ENCODE measurements around the gene ANP32A. TPM values are rescaled to one million over a fixed set of nuclear protein-coding genes. Genes with fewer than 3 reads are reported as not detected.

ANP32A gene
- total RNA-seq, 1 donor from 2014 or later = 333 TPM

DNA sequence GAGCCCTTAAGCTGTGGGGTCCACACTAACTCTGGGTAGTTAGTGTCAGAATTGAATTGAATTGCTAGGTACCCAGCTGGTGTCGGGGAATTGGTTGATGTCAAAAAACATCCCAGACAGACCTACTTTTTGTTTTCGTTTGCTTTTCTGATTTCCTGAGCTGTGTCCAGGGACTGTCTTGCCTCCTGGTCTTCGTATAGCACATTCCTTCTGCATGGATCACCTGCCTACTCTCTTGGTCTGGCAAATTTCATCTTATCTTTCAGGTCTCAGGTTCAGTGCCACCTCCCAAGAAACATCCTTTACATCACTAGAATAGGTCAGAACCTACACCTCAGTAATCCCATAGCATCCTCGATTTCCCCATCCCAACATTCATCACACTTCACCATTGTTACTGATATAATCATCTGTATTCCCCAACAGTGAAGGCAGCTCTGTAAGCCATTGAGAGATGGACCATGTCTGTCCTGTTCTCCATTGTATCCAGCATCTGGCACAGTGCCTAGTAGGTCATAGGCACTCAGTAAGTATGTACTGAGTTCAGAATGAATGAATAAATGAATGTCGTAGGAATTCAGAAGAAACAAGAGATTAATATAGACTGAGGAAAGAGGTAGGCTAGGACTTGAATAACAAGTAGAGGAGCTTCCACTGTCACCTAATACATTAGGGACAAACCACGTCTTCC lies 81.2 kb downstream of the ANP32A start:
- H3K4me3 ChIP-seq = no peak overlapping the region
- H3K4me2 ChIP-seq = no peak overlapping the region
- TF ChIP-seq EZH2 (IDR thresholded peaks at IDR 0.05) (no peak), EZH2phosphoT487 (IDR thresholded peaks at IDR 0.05) (no peak)
- TF ChIP-seq, protein P1, sequence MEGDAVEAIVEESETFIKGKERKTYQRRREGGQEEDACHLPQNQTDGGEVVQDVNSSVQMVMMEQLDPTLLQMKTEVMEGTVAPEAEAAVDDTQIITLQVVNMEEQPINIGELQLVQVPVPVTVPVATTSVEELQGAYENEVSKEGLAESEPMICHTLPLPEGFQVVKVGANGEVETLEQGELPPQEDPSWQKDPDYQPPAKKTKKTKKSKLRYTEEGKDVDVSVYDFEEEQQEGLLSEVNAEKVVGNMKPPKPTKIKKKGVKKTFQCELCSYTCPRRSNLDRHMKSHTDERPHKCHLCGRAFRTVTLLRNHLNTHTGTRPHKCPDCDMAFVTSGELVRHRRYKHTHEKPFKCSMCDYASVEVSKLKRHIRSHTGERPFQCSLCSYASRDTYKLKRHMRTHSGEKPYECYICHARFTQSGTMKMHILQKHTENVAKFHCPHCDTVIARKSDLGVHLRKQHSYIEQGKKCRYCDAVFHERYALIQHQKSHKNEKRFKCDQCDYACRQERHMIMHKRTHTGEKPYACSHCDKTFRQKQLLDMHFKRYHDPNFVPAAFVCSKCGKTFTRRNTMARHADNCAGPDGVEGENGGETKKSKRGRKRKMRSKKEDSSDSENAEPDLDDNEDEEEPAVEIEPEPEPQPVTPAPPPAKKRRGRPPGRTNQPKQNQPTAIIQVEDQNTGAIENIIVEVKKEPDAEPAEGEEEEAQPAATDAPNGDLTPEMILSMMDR (IDR thresholded peaks at IDR 0.05) = no peak
- H3K27ac Mint-ChIP-seq = no peak overlapping the region
- no peak overlapping the region for H2AFZ ChIP-seq (replicated peaks)
- no peaks in the 10 kb centered on the region for H3K36me3 Mint-ChIP-seq
- H4K20me1 ChIP-seq (ENCODE audit: low read depth) = no peaks in the 10 kb centered on the region
- DNase-seq (ENCODE audit: low spot score) = no peak
- no peak overlapping the region for H3K27ac ChIP-seq
- no peaks in the 10 kb centered on the region for H3K27me3 ChIP-seq
- no peaks in the 10 kb centered on the region for H3K9me3 ChIP-seq (ENCODE audit: low read depth)
- H3K9ac ChIP-seq = no peak overlapping the region
- no peaks in the 10 kb centered on the region for H3K4me1 Mint-ChIP-seq
- no peaks in the 10 kb centered on the region for H3K36me3 ChIP-seq
- no peaks in the 10 kb centered on the region for H3K9me3 Mint-ChIP-seq
- no peaks in the 10 kb centered on the region for H3K4me1 ChIP-seq
- no peak overlapping the region for H3K4me3 Mint-ChIP-seq
- H3F3A ChIP-seq (ENCODE audit: low read depth) = no peaks in the 10 kb centered on the region
- H3K27me3 Mint-ChIP-seq (ENCODE audit: insufficient read depth, low read depth) = peaks cover 7% of the 10 kb centered on the region
- no peaks in the 10 kb centered on the region for H3K79me2 ChIP-seq (ENCODE audit: low read depth)

DNA sequence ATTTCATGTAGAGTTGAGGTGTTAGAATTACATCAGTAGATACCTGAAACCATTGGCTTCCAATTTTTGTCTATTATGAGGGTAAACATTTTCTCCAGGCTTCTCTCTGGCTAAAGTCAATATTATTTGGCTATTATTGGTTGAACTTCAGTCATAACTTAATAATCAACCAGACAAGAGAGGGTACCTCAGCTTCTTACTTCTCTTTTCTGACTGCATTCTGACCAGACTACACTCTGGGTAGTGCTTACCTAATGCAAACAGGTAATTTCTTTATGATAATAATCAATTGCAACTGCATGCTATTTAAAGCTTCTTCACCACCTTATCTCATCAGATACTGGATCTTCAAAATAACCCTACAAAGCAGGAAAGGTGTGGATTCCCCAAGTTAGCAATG lies 85.1 kb downstream of the ANP32A start:
- H3K4me1 Mint-ChIP-seq = peaks cover 3% of the 10 kb centered on the region
- Histone ChIP-seq H3K4me2 (no peak overlapping the region), H3K9ac (no peak overlapping the region), H3K9me3 (ENCODE audit: low read depth) (no peaks in the 10 kb centered on the region), H3K4me3 (no peak overlapping the region), H3K79me2 (ENCODE audit: low read depth) (no peaks in the 10 kb centered on the region), H3K36me3 (no peaks in the 10 kb centered on the region), H3K27ac (no peak overlapping the region), H4K20me1 (ENCODE audit: low read depth) (no peaks in the 10 kb centered on the region), H3K27me3 (no peaks in the 10 kb centered on the region), H2AFZ (replicated peaks) (no peak overlapping the region), H3F3A (ENCODE audit: low read depth) (no peaks in the 10 kb centered on the region), H3K4me1 (peaks cover 1% of the 10 kb centered on the region)
- H3K27ac Mint-ChIP-seq = no peak overlapping the region
- no peaks in the 10 kb centered on the region for H3K9me3 Mint-ChIP-seq
- H3K27me3 Mint-ChIP-seq (ENCODE audit: insufficient read depth, low read depth) = peaks cover 7% of the 10 kb centered on the region
- H3K4me3 Mint-ChIP-seq = no peak overlapping the region
- no peaks in the 10 kb centered on the region for H3K36me3 Mint-ChIP-seq
- DNase-seq (ENCODE audit: low spot score) = no peak
- TF ChIP-seq, protein P1 (IDR thresholded peaks at IDR 0.05) = no peak
- TF ChIP-seq EZH2 (IDR thresholded peaks at IDR 0.05) = no peak
- no peak for TF ChIP-seq EZH2phosphoT487 (IDR thresholded peaks at IDR 0.05)

- Histone ChIP-seq H3K36me3 (no peaks in the 10 kb centered on the region), H4K20me1 (ENCODE audit: low read depth) (no peaks in the 10 kb centered on the region), H3K79me2 (ENCODE audit: low read depth) (no peaks in the 10 kb centered on the region), H3K4me2 (no peak overlapping the region), H3K4me3 (no peak overlapping the region), H3K27me3 (no peaks in the 10 kb centered on the region), H3K27ac (no peak overlapping the region), H3F3A (ENCODE audit: low read depth) (no peaks in the 10 kb centered on the region), H3K9ac (no peak overlapping the region), H3K9me3 (ENCODE audit: low read depth) (no peaks in the 10 kb centered on the region), H2AFZ (replicated peaks) (no peak overlapping the region), H3K4me1 (peaks cover 2% of the 10 kb centered on the region)
- Mint-ChIP-seq H3K27ac (no peak overlapping the region), H3K36me3 (no peaks in the 10 kb centered on the region), H3K4me3 (no peak overlapping the region), H3K27me3 (ENCODE audit: insufficient read depth, low read depth) (peaks cover 5% of the 10 kb centered on the region), H3K9me3 (no peaks in the 10 kb centered on the region), H3K4me1 (peaks cover 9% of the 10 kb centered on the region)
- TF ChIP-seq EZH2 (IDR thresholded peaks at IDR 0.05) (no peak), EZH2phosphoT487 (IDR thresholded peaks at IDR 0.05) (no peak)
- TF ChIP-seq, protein P1 (IDR thresholded peaks at IDR 0.05) = no peak
- no peak for DNase-seq (ENCODE audit: low spot score)
These were observed 85.8 kb downstream of the ANP32A start for GRCh38 chr15:68734881-68735280.

Measured in neural progenitor cell (in vitro differentiated cells).